GM23338 (cell line): Measurements from ENCODE around the gene MRPS14. TPM values are rescaled to one million over a fixed set of nuclear protein-coding genes. Genes with fewer than 3 reads are reported as not detected.

Experiments used
- ATAC-seq: fragments of 200-7000 bp; cut with Tn5 transposase; 3 replicates; pipeline ENCODE4 v1.9.1; 2020
- DNase-seq: peaks from one replicate; pipeline ENCODE4 v3.0.0-alpha.2; 2015; ENCODE audit warnings: low spot score
- H2AFZ ChIP-seq: fragments of 200-600 bp; sonication (generic); 2 replicates; pipeline ENCODE4 v1.8.0; 2016; ENCODE audit warnings: antibody characterized with exemption, mild to moderate bottlenecking, moderate library complexity
- H3F3A ChIP-seq: fragments of 200-600 bp; sonication (generic); replicated peaks from 2 replicates; pipeline ENCODE4 v1.8.0; 2017; ENCODE audit warnings: antibody characterized with exemption, mixed run types, low read depth
- H3K27ac ChIP-seq: fragments of 200-600 bp; sonication (generic); 2 replicates; pipeline ENCODE4 v1.6.1; 2016; ENCODE audit warnings: low read depth
- H3K27me3 ChIP-seq: fragments of 200-600 bp; sonication (generic); 2 replicates; pipeline ENCODE4 v1.8.0; 2016; ENCODE audit warnings: mild to moderate bottlenecking, mixed run types, moderate library complexity; ENCODE audit not compliant: insufficient read depth
- H3K36me3 ChIP-seq: fragments of 200-600 bp; sonication (generic); 2 replicates; pipeline ENCODE4 v1.8.0; 2016; ENCODE audit warnings: mild to moderate bottlenecking; ENCODE audit not compliant: insufficient read depth
- H3K4me1 ChIP-seq: fragments of 200-600 bp; sonication (generic); 2 replicates; pipeline ENCODE4 v1.8.0; 2016; ENCODE audit warnings: mild to moderate bottlenecking, moderate library complexity; ENCODE audit not compliant: insufficient read depth
- H3K4me2 ChIP-seq: fragments of 200-600 bp; sonication (generic); 2 replicates; pipeline ENCODE4 v1.7.1; 2017; ENCODE audit warnings: mixed run types
- H3K4me3 ChIP-seq: fragments of 200-600 bp; sonication (generic); 2 replicates; pipeline ENCODE4 v1.6.1; 2016; ENCODE audit warnings: mixed run types
- H3K79me2 ChIP-seq: fragments of 200-600 bp; sonication (generic); replicated peaks from 2 replicates; pipeline ENCODE4 v1.8.0; 2017; ENCODE audit warnings: mild to moderate bottlenecking; ENCODE audit not compliant: insufficient read depth
- H3K9me2 ChIP-seq: fragments of 200-600 bp; sonication (generic); 2 replicates; pipeline ENCODE4 v1.8.0; 2017; ENCODE audit not compliant: insufficient read depth
- H4K20me1 ChIP-seq: fragments of 200-600 bp; sonication (generic); replicated peaks from 2 replicates; pipeline ENCODE4 v1.8.0; 2017; ENCODE audit warnings: mild to moderate bottlenecking; ENCODE audit not compliant: insufficient read depth
- H3K27ac Mint-ChIP-seq: 2 replicates; pipeline ENCODE4 v1.8.0; 2020; ENCODE audit warnings: inconsistent platforms, mild to moderate bottlenecking, moderate library complexity, mixed read lengths
- H3K27me3 Mint-ChIP-seq: 3 replicates; pipeline ENCODE4 v1.8.0; 2022; ENCODE audit warnings: low read depth, mild to moderate bottlenecking, moderate library complexity, mixed read lengths, inconsistent platforms; ENCODE audit not compliant: insufficient read depth, poor library complexity
- H3K36me3 Mint-ChIP-seq: 3 replicates; pipeline ENCODE4 v1.8.0; 2021; ENCODE audit warnings: low read depth, mild to moderate bottlenecking, inconsistent platforms, moderate library complexity, mixed read lengths
- H3K4me1 Mint-ChIP-seq: 3 replicates; pipeline ENCODE4 v1.8.0; 2020; ENCODE audit warnings: mild to moderate bottlenecking, inconsistent platforms, mixed read lengths
- H3K4me3 Mint-ChIP-seq: 3 replicates; pipeline ENCODE4 v1.8.0; 2021; ENCODE audit warnings: moderate library complexity, mild to moderate bottlenecking, inconsistent platforms, mixed read lengths
- H3K9me3 Mint-ChIP-seq: 3 replicates; pipeline ENCODE4 v1.8.0; 2020; ENCODE audit warnings: moderate library complexity, mild to moderate bottlenecking, inconsistent platforms, mixed read lengths
- CREB1 ChIP-seq: fragments of 250-450 bp; sonication (Bioruptor Pico); IDR thresholded peaks from 2 replicates; pipeline ENCODE4 v1.5.0; 2020; ENCODE audit warnings: low read depth, mild to moderate bottlenecking, moderate library complexity
- CTCF ChIP-seq, 2 experiments: fragments of 200-600 bp in 1 of 2; sonication (generic) in 1 of 2; conservative IDR thresholded peaks; 2 replicates each; pipeline versions ENCODE4 v1.5.1 to v1.6.1; 2016 to 2017; ENCODE audit warnings: antibody characterized with exemption in 2 of 2, low read depth in 2 of 2, mild to moderate bottlenecking in 2 of 2, moderate library complexity in 1 of 2
- ETS1 ChIP-seq: IDR thresholded peaks from 2 replicates; pipeline ENCODE4 v1.6.1; 2016; ENCODE audit warnings: antibody characterized with exemption
- EZH2 ChIP-seq: fragments of 200-600 bp; sonication (generic); IDR thresholded peaks from one replicate; pipeline ENCODE4 v1.8.0; 2017; ENCODE audit warnings: antibody characterized with exemption, mild to moderate bottlenecking, low read depth; ENCODE audit not compliant: unreplicated experiment
- EZH2phosphoT487 ChIP-seq: fragments of 200-600 bp; sonication (generic); IDR thresholded peaks from one replicate; pipeline ENCODE4 v1.8.1; 2018; ENCODE audit warnings: antibody characterized with exemption; ENCODE audit not compliant: unreplicated experiment
- JUNB ChIP-seq: IDR thresholded peaks from one replicate; pipeline ENCODE4 v1.6.1; 2016; ENCODE audit warnings: antibody characterized with exemption; ENCODE audit not compliant: unreplicated experiment
- NANOG ChIP-seq: IDR thresholded peaks from 2 replicates; pipeline ENCODE4 v1.6.1; 2016; ENCODE audit warnings: antibody characterized with exemption, borderline replicate concordance
- POLR2AphosphoS5 ChIP-seq: IDR thresholded peaks from 2 replicates; pipeline ENCODE4 v1.6.1; 2016; ENCODE audit warnings: antibody characterized with exemption, low read depth
- REST ChIP-seq: IDR thresholded peaks from one replicate; pipeline ENCODE4 v1.6.1; 2018; ENCODE audit warnings: antibody characterized with exemption; ENCODE audit not compliant: unreplicated experiment
- STAT1 ChIP-seq: IDR thresholded peaks from one replicate; pipeline ENCODE4 v1.6.1; 2016; ENCODE audit warnings: antibody characterized with exemption; ENCODE audit not compliant: unreplicated experiment
- ZNF114 ChIP-seq: fragments of 250-450 bp; sonication (Bioruptor Pico); IDR thresholded peaks from 2 replicates; pipeline ENCODE4 v1.5.0; 2020; ENCODE audit warnings: mild to moderate bottlenecking, moderate library complexity
- ZNF331 ChIP-seq: fragments of 250-450 bp; sonication (Bioruptor Pico); IDR thresholded peaks from 2 replicates; pipeline ENCODE4 v1.5.0; 2020; ENCODE audit warnings: low read depth, mild to moderate bottlenecking, moderate library complexity
- polyA plus RNA-seq: library from polyadenylated mRNA; unstranded; fragments of >200 nt; fragmentation: Nextera tagmentation; extraction: Ambion mirVana; gene quantifications from 2 replicates; pipeline ENCODE4 v1.2.1, GENCODE V29; 2016
- total RNA-seq: library from RNA; depleted of rRNA; stranded (reverse); fragments of >200 nt; shearing (Covaris generic); gene quantifications from 2 replicates; pipeline ENCODE4 v1.2.3, GENCODE V29; 2014
- TF ChIP-seq, protein P1 (sequence below): fragments of 250-450 bp; sonication (Bioruptor Pico); IDR thresholded peaks from 2 replicates; pipeline ENCODE4 v1.5.0; 2020; ENCODE audit warnings: mild to moderate bottlenecking, moderate library complexity

MRPS14 gene
- total and polyA plus RNA-seq, 2 experiments from 2014 or later = 18.5 to 75.7 TPM

DNA sequence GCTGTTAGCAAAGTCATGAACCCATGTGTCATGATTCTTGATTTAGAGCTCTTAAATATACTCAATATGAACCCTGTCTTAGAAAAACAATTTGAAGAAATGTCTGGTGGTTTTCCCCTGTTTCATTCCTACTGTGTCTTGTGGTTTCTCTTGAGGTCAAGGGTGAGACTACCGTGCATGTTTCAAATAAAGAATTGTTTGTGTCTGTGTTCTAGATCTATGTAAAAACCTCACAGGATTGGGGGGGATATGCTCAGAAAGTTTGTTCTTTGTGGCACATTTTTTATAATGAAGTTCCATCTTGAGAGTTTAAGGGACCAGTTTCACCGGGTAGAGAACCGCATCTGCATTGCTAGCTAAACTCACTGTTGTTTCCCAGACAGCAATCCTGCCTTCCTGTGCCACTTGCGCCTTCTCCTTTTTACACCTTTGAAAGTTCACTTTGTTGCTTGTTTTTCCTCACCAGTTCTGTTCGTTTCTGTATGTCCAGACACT is 54.4 kb downstream of the MRPS14 start:
- no peaks in the 10 kb centered on the region for H3K9me3 Mint-ChIP-seq

More for the DNA sequence above, 54.4 kb downstream of the MRPS14 start:
- peaks cover 17% of the 10 kb centered on the region; the same call in 1 of the 2 replicates for H3K79me2 ChIP-seq
- Mint-ChIP-seq H3K4me1 (peaks cover 17% of the 10 kb centered on the region; the same call in 2 of the 3 replicates), H3K27ac (peak overlapping the region; percentile 57; the same call in 1 of the 2 replicates), H3K4me3 (no peak overlapping the region), H3K36me3 (peaks cover 35% of the 10 kb centered on the region), H3K27me3 (peaks cover 4% of the 10 kb centered on the region)
- TF ChIP-seq POLR2AphosphoS5 = no peak
- no peak for TF ChIP-seq NANOG
- no peak for TF ChIP-seq CREB1
- TF ChIP-seq CTCF (conservative IDR thresholded peaks at IDR 0.05; ENCODE audit: low read depth in 2 of 2) = no peak
- no peak for TF ChIP-seq ZNF114
- TF ChIP-seq, protein P1, sequence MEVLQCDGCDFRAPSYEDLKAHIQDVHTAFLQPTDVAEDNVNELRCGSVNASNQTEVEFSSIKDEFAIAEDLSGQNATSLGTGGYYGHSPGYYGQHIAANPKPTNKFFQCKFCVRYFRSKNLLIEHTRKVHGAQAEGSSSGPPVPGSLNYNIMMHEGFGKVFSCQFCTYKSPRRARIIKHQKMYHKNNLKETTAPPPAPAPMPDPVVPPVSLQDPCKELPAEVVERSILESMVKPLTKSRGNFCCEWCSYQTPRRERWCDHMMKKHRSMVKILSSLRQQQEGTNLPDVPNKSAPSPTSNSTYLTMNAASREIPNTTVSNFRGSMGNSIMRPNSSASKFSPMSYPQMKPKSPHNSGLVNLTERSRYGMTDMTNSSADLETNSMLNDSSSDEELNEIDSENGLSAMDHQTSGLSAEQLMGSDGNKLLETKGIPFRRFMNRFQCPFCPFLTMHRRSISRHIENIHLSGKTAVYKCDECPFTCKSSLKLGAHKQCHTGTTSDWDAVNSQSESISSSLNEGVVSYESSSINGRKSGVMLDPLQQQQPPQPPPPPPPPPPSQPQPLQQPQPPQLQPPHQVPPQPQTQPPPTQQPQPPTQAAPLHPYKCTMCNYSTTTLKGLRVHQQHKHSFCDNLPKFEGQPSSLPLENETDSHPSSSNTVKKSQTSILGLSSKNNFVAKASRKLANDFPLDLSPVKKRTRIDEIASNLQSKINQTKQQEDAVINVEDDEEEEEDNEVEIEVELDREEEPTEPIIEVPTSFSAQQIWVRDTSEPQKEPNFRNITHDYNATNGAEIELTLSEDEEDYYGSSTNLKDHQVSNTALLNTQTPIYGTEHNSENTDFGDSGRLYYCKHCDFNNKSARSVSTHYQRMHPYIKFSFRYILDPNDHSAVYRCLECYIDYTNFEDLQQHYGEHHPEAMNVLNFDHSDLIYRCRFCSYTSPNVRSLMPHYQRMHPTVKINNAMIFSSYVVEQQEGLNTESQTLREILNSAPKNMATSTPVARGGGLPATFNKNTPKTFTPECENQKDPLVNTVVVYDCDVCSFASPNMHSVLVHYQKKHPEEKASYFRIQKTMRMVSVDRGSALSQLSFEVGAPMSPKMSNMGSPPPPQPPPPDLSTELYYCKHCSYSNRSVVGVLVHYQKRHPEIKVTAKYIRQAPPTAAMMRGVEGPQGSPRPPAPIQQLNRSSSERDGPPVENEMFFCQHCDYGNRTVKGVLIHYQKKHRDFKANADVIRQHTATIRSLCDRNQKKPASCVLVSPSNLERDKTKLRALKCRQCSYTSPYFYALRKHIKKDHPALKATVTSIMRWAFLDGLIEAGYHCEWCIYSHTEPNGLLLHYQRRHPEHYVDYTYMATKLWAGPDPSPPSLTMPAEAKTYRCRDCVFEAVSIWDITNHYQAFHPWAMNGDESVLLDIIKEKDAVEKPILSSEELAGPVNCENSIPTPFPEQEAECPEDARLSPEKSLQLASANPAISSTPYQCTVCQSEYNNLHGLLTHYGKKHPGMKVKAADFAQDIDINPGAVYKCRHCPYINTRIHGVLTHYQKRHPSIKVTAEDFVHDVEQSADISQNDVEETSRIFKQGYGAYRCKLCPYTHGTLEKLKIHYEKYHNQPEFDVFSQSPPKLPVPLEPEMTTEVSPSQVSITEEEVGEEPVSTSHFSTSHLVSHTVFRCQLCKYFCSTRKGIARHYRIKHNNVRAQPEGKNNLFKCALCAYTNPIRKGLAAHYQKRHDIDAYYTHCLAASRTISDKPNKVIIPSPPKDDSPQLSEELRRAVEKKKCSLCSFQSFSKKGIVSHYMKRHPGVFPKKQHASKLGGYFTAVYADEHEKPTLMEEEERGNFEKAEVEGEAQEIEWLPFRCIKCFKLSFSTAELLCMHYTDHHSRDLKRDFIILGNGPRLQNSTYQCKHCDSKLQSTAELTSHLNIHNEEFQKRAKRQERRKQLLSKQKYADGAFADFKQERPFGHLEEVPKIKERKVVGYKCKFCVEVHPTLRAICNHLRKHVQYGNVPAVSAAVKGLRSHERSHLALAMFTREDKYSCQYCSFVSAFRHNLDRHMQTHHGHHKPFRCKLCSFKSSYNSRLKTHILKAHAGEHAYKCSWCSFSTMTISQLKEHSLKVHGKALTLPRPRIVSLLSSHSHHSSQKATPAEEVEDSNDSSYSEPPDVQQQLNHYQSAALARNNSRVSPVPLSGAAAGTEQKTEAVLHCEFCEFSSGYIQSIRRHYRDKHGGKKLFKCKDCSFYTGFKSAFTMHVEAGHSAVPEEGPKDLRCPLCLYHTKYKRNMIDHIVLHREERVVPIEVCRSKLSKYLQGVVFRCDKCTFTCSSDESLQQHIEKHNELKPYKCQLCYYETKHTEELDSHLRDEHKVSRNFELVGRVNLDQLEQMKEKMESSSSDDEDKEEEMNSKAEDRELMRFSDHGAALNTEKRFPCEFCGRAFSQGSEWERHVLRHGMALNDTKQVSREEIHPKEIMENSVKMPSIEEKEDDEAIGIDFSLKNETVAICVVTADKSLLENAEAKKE = no peak
- no peak for TF ChIP-seq REST
- no peak for TF ChIP-seq EZH2
- TF ChIP-seq ZNF331 (CRISPR knock-in tag) = no peak
- TF ChIP-seq JUNB = no peak
- TF ChIP-seq STAT1 = no peak
- no peak for TF ChIP-seq EZH2phosphoT487
- no peak for TF ChIP-seq ETS1
- peaks cover 11% of the 10 kb centered on the region; the same call in 1 of the 2 replicates for H3K4me1 ChIP-seq
- no peak overlapping the region for H2AFZ ChIP-seq
- H4K20me1 ChIP-seq = peaks cover 11% of the 10 kb centered on the region
- H3K9me2 ChIP-seq = no peaks in the 10 kb centered on the region
- no peaks in the 10 kb centered on the region; the same call in 1 of the 2 replicates for H3F3A ChIP-seq
- H3K4me3 ChIP-seq = no peak overlapping the region
- peak overlapping the region; percentile 36; the same call in 1 of the 2 replicates for H3K27ac ChIP-seq
- no peak for DNase-seq
- peaks cover 41% of the 10 kb centered on the region; the same call in 1 of the 2 replicates for H3K36me3 ChIP-seq
- no peak for ATAC-seq
- no peak overlapping the region for H3K4me2 ChIP-seq
- no peaks in the 10 kb centered on the region for H3K27me3 ChIP-seq
